Eye (tissue), 1 donor: ENCODE results near the gene JSRP1.

Experiments
- DNase-seq: peaks from one replicate; pipeline ENCODE4 v3.0.0-alpha.2; 2015

Gene JSRP1

DNA sequence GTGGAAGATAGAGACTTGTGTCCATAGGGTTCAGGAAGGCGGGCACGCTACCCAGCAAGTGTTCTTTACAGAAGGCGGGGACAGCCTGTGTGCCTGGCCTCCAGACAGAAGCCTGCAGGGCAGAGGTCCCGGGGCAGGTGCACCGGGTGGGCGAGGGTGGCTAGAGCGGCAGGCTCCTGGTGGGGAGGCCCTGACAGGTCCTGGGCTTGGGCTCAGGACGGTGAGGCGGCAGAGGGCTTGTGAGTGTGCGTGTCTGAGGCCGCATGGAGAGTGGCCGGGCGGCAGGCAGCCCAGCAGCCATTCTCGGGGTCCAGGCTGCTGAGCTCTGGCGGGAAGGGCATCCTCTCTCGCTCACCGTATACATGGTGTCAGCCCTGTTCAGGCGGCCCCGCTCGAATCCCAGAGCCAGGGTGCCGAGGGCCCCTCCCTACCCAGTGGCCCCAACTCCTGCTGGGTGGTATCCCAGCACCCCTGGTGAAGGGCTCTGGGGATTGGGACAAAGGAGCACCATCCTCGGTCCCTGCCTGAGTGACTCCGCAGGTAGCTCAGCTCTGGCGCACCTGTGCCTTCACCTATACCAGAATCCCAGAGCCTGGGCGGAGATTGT lies 10.1 kb downstream of the JSRP1 start:
- no peak for DNase-seq

DNA sequence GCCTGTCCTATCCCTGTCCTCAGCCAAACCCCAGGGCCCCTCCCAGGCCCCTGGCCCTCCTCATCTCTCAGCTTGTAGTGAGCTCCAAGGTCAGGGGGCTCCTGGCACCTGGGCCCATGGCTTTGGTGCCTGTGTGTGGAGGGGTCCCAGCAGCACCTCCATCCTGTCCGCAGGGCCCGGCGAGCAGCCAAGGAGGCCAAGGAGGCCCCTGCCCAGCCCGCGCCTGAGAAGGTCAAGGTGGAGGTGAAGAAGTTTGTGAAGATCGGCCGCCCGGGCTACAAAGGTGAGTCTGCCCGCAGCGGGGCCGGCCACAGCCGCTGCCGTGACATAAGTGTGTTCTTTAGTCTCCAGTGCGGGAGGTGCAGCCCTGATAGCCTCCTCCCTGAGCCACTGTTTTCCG lies 10.9 kb downstream of the JSRP1 start:
- no peak for DNase-seq

DNA sequence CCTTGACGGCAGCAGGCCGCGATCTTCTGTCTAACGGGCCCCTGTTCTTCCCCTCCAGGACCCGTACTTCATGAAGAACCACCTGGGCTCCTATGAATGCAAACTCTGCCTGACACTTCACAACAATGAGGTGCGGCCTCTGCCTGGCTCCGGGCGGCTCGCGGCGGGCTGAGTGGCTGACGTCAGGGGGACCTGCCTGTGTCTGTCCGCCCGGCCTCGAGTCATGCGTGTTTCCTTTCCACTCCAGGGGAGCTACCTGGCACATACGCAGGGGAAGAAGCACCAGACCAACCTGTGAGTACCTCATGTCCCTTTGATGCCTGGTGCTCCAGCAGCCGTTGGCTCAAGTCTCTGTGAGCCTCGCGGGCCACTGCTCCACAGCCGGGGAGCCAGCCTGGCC lies 11.7 kb downstream of the JSRP1 start:
- no peak for DNase-seq

DNA sequence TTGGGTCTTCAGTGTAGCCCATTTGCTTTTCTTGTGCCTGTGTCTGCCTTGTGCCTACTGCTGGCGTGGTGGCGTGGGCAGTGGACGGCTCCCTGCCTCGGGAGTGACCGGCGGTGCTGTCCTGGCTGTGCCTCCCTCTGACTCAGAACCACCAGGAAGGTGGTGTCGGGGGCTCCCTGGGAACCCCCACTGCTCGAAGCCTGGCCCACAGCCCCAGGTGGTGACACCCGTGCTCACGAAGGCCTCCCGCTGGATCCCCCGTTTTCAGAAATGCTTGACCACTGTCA lies 12.1 kb downstream of the JSRP1 start:
- DNase-seq = no peak

DNA sequence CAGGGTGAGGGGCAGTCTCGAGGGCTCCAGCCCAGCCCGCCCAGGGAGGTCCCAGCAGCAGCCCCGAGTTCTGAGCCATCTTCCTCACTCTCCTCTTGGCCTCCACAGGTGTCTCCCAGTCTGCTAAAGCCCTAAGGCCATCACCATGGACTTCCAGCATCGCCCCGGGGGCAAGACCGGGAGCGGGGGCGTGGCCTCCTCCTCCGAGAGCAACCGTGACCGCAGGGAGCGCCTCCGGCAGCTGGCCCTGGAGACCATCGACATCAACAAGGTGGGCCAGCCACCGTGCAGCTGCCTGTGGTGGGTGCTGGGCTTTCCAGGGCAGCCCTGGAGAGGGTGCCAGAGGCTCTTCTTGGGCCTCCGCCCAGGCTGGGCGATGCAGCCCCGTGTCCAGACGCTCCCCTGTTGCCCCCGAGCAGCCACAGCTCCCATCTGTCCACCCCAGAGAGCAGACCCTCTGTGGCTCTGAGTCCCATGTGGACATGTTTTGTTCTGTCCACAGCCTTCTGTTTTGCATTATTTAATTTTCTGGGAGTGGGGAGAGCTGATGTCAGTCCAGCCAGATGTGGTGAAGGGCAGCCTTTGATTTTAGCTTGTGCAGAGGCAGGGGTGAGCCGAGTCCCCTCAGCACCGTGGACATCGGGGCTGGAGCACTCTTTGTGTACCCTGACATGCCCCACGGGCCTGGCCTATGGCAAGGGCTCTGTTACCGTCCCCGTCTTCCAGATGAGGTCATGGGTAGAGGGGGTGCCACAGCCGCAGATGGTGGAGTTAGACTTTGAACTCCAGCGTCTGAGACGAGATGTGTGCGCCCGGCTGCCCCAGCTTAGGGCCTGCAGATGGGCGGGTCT lies 12.7 kb downstream of the JSRP1 start:
- DNase-seq = no peak

DNA sequence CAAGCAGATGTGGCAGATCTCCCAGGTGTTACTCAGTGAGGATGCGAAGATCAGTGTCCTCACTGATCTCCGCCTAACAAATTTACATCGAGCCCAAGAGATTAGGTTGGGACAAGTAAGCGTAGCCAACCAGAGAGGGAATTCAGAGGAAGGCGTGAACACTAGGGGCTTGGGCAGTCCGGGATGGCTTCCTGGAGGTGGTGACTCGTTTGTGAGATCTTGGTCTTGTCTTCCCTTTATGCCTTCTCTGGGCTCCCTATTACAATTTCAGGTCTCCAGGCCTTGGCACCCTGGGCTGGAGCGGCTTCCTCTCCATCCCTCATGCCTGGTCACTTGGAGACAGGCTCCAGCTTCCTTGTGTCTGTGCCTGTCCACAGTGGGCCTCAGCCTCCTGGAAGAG lies 13.4 kb downstream of the JSRP1 start:
- DNase-seq = no peak

DNA sequence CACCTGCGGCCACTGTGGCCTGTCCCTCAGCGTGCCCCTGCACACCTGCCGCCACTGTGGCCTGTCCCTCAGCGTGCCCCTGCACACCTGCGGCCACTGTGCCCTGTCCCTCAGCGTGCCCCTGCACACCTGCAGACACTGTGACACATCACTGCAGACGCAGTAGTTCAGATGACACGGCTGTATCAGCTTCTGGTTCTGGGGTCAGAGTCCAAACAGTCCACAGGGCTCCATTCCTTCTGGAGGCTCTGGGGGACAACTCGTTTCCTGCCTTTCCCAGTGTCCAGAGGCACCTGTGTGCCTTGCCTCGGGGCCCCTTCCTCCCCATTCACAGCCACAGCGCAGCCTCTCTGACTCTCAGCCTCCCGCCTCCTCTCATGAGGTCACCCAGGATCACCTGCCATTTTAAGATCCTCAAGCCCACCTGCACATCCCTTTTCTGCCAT lies 14.1 kb downstream of the JSRP1 start:
- DNase-seq = no peak

DNA sequence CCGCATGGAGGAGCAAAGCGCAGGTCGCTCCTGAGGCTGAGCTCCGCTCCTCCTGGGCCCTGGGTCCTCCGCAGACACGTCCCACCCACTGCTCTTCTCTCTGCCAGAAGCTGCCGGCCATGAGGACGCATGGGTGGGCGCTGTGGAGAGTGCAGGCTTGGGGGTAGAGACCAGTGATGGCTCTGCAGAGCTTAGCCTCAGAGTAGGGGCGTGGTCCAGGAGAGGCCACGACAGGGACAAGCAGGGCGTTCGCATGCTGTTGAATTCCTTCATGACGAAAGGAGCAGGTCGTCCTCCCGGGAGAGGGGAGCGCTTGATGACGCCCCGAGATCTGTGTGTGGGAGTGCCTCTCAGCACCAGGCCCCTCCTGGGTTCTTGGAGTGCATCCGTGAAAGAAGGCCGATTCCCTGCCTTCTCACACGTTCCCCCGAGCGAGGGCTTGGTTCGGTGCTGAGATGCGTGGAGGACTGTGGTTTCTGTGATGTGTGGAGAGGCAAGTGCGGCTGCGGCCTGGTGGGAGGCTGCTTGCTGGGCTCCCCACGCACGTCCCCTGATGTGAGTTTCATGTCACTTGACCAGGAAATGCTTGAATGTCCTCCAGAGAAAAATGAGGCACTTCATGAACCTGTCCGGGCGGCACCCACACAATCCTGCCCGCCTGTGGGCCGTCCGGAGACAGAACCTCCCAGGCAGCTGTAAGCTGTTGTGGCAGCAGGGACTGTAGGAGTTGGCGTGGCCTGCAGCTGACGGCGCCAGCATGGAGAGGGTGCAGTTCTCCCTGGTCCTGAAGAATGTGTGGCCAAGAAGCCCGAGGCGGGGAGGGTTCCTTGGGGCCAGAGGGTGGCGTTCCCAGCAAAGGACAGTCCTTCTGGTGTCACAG lies 15.1 kb downstream of the JSRP1 start:
- no peak for DNase-seq

DNA sequence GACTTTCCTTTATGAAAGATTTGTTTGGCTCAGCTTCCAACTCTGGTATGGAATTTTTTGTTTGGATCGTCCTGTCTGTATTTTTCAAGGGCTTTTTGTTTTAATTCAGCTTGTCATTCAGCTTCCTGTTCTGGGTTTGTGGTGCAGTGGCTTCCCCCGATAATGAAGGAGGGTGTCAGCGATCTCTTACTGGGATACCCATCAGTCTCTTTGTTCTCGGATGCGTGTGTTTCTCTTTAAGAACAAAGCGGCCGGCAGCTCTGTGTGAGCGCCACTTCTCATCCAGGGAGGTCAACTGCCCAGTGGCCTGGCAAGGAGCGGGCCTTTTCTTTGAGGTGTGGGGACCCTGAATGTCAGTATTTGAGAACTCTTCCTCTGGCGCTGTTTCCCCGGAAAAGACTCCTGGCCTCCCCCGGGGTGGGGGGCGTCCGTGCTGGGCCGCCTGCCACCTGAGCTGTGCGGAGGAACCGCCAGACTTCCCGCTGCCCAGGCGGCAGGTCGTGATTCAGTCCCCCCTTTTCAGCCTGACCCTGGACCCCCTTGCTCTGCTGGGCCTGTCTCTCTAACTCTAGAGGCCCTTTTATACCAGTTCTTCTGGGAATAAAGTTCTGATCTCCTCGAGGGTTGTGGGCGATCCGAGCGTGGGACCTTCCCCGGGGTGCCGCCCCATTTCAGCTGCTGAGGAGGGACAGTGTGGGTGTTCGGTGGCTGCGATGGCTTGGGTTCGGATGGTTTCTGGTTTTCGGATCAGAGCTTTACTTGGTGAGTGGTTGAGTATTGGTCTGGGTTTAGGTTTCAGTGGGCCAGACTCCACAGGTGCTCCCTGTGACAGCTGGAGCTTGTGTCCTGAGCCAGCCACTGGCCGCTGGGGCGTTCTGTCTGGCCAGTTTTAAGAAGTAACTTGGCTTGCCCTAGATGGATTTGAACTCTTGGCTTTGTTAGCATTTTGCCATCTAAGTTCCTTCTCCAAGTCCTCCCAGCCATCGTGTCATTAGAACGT lies 16.1 kb downstream of the JSRP1 start:
- peak; percentile 71 for DNase-seq

DNA sequence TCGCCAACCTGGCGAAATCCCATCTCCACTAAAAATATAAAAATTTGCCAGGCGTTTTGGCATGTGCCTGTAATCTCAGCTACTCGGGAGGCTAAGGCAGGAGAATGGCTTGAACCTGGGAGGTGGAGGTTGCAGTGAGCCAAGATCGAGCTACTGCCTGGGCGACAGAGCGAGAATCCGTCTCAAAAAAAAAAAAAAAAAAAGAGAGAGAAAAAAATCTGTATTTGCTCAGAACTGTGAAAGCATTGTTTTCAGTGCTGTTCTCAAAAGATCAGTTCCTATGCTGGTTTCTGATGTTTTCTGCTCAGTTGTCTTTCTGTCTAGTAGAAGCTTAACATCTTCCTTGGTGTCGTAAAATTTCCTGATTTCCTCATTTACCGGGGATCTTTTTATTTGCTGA lies 17.0 kb downstream of the JSRP1 start:
- peak; percentile 38 for DNase-seq

DNA sequence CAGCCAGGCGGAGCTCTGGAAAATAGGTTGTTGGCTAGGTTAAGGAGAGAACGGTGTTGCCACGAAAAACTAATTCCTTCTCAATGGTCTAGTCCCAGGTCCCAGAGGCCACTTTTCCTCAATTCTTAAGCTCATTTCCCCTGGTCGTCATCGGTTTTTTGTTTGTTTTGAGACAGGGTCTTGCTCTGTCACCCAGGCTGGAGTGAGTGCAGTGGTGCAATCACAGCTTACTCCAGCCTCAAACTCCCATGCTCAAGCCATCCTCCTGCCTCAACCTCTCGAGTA lies 18.4 kb downstream of the JSRP1 start:
- no peak for DNase-seq

DNA sequence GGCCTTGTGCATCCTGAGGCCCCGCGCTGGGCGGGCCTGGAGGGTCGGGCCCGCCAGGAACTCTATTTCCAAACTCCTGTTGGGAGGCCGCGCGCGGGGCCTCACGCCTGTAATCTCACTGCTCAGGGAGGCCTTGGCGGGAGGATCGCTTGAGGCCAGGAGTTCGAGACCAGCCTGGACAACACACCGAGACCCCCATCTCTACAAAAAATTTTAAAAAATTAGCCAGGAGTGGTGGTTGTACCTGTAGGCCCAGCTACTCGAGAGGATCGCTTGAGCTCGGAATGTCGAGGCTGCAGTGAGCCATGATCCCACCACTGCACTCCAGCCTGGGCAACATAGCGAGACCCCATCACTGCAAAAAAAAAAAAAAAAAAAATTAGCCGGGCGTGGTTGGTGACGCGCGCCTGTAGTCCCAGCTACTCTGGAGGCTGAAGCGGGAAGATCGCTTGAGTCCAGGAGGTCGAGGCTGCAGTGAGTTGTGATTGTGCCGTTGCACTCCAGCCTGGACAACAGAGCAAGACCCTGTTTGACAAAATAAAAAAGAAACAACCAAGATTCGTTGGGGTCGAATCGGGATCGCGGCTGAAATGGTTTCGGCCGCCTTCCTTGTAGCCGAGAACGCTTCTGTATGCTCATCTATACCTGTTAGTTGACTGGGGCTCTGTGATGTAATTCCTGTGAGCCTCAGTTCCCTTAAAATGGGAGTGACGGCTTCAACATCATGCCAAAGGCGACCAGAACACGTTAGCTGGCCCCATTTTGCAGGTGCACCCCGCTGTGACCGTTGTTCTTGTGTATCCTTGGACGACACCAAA lies 19.0 kb downstream of the JSRP1 start:
- DNase-seq = no peak

DNA sequence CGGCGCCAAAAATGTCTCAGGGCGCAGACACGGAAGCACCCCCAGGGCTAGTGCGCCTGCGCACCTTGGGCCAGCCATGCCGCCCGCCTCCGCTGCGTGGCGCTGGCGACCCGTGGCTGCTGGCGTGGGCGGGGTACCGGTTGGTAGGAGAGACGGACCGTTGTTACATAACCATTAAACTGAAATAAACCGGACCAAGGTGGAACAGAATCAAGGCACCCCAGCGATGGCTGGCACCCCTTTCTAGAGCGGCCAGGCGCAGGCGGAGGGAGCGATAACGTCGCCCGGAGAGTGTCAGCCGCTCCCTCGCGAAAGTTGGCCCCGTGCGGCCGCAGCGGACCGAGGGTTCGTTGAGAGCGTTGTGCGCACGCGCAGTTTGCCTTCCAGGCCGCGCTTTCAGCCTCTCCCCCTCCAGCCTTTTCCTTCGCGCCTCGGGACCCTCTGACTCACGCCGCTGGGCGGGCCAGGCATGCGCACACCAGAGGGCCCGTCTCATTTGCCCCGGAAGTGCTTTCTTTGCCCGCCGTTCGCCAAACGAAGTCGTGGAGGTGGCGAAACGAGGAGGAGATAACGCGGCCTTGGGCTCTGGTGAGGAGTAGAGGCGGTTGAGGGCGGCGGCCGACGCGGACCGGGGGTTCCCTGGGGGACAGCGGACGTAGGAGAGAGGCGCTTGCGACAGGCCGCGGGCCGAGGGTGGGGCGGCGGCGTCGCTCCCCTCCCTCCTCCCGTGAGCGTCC lies 19.7 kb downstream of the JSRP1 start, which contains the start of the genes PLEKHJ1 and SF3A2:
Gene PLEKHJ1 (minus strand): TSS at position 16 of the 737 bp plus-strand sequence. CDS start 81 bp downstream, outside the sequence.
Gene SF3A2 (plus strand): TSS at position 511 of the 737 bp plus-strand sequence. CDS start 6,595 bp downstream, outside the sequence.
- DNase-seq = peak; percentile 99

DNA sequence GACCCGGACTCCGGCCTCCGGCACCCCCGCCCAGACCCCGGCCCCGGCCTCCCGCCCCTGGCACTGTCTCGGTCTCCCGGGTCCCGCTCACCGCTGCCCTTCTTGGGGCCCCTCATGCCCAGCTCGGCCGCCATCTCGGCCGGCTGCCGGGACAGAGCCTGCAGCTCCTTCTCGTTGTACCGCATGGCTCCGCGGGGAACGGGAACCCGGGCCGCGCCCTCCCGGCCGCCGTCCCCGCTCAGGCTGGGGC lies 20.2 kb downstream of the JSRP1 start:
- no peak for DNase-seq

DNA sequence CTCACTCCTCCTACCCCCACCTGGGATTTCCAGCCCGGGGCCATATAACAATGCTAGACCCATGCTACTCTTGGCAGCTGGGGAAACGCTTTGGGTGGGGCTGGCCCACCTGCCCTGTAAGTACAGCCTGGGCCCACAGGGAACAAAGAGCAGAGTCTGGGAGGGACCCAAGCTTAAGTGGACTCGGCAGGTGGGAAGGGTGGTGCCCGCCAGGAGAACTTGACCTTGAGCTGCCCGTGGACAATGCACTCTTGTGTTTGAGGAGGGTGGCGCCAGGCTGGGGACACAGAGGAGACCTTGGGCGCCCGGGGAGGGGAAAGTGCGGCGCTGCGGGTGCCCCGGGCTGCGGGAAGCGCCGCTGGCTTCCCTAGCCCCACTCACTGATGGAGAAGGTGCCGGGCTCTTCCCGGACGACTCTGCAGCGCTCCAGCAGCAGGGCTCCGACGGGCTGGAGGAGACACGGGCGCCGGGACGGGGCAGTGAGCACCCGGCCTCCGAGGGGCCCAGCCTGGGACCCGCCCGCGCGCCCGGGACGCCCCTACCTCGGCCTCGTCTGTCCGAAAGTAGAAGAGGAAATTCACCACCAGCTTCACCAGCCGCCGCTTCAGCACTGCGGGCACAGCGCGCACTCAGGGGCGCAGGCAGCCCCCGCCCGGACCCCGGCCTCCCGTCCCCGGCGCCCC lies 20.7 kb downstream of the JSRP1 start:
- DNase-seq = peak; percentile 38

DNA sequence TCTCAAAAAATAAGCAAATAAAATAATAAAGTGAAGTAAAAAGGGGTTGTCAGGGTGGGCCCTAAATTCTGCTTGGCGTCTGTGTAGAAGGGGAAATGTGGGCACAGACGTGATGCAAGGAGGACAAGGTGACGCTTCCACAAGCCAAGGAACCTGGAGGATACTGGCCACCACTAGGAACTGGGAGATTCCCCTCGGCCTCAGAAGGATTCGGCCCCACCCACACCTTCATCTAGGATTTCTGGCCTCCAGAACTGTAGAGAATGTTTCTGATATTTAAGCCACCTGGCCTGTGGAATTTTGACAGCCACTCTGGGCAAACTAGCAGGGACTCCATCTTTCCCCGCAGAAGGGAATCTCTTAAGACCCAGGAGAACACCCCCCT lies 21.2 kb downstream of the JSRP1 start:
- no peak for DNase-seq

DNA sequence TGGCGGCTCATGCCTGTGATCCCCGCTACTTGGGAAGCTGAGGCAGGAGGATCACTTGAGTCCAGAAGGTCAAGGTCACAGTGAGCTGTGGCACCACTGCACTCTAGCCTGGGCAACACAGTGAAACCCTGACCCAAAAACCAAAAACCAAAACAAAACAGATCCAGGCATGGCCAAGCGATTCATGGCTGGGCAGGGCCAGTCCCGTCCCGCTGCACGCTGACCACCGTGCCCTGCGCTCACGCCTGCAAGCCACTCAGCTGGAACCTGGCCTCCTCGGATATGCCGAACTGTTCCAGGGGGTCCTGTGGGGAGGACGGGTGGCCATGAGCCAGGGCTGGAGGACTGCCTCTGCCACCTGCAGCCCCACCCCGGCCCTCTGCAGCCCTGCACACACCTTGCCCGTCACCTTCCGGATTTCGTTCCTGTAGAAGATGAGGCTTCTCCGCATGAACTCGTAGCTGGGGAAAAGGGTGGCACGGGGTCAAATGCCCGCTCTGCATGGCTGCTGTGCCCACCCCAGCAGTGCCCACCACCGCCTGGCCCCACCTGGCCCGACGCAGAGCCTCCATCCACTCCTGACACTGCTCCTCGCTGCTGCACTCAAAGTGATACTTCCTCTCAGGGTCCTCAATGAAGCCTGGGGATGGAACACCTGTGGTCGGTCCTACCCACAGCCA lies 22.5 kb downstream of the JSRP1 start:
- DNase-seq = no peak

DNA sequence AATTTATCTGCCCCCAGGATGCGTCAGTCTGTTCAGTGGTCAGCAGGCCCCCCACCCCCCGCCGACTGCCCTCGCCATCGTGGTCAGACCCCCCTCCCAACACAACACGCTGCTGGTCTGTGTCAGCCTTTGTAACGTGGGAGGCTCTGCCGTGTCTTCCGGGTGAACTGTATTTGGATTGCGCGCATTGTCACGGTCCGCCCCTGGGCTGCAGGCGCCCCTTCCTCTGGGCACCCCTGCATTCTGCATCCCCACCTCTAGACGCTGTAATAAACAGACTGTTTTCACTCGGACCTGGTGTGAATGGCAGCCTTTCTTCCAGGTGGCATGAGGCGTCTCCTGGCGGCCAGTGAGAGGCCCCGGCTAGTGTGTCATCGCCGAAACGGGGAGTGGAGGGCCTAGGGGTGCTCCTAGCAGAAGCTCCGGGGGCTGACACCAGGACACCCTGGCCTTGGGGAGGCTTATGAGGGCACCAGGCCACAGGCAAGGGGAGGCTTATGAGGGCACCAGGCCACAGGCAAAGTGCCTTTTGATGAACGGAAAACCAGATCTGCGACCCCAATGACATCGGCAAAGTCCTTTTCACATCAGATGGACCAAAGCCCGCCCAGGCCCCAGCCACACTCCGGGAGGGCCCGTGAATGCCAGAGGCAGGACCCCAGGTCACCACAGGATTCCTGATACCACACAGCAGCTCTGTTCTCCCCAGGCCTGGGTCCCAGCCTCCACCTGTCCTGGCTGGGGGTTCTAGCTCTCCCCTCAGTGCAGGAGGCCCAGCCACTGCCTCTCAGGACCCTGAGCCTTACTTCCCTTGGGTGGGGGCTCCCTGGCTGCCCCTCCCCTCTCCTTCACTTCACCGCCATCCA lies 23.7 kb downstream of the JSRP1 start:
- DNase-seq = no peak
